Stromal cell of bone marrow (primary cell): ENCODE results near the gene NR6A1.
"Not testable (repeated sequence)": the region's sequence is repeated elsewhere in the genome, so short reads cannot be mapped to it uniquely, and the experiment has no call there.

Experiments
- DNase-seq: peaks from one replicate; pipeline ENCODE4 v3.0.0-alpha.2; 2012; ENCODE audit warnings: low read depth

Gene NR6A1

DNA sequence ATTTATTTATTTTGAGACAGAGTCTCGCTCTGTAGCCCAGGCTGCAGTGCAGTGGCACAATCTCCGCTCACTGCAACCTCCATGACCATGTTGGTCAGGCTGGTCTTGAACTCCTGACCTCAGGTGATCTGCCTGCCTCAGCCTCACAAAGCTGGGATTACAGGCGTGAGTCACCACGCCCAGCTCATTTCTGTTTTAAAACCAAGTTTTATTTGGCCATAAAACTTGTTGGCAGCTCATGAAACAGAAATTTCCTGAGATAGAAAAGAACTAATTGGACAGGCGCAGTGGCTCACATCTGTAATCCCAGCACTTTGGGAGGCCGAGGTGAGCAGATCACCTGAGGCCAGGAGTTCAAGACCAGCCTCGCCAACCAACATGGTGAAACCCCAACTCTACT, 155.3 kb downstream of the NR6A1 start:
- DNase-seq = not testable (repeated sequence)

GRCh38 chr9:124615100-124615742, 155.9 kb downstream of the NR6A1 start:
- no peak for DNase-seq

GRCh38 chr9:124613849-124614248, 157.3 kb downstream of the NR6A1 start:
- no peak for DNase-seq

DNA sequence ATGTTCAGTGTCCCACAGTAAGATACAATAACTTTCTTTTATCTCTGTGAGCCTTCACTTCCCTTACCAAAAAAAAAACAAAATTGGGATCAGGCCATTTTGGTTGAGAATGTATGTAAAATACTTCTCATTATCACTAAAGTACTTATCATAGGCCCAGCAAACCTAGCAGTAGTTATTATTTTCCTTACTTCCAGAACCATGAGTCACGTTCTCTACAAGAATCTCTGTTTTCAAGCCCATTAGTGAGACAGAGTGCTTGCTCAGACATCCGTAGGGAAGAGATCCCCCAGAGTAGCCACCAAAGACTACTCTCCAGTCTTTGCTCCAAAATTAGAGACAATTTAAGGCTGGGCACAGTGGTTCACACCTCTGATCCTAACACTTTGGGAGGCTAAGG, 160.0 kb downstream of the NR6A1 start:
- no peak for DNase-seq

GRCh38 chr9:124606027-124606426, 165.1 kb downstream of the NR6A1 start:
- DNase-seq = no peak

DNA sequence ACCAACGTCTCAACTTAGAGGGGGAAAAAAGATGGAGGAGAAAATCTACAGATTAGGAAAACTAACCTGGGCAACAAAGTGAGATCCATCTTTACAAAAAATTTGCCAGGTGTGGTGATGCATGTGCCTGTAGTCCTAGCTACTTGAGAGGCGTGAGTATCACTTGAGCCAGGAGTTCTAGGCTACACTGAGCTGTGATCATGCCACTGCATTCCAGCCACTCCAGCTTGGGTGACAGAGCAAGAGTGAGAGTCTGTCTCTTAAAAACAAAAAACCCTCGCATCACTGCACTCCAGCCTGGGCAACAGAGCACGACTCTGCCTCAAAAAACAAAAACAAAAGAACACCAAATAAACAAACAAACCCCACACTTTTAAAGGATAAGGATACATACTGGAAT, 165.9 kb downstream of the NR6A1 start:
- DNase-seq = no peak

DNA sequence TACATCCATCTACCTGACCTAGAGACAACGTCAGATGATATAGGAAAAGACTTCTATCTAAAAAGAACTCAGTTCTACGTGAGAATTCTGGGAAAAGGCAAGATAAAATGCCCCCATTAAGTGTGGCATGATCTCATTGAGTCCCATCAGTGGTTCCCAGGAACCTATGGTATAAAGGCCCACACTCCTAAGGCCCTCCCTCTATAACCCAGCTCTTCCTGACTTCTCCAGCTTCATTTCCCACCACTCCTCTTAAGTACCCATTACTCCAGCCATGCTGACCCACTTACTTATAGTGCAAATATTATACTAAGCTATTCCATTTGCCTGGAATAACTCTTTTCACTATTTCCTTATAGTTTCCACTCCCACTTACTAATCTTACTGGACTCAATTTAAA, 168.5 kb downstream of the NR6A1 start:
- no peak for DNase-seq

DNA sequence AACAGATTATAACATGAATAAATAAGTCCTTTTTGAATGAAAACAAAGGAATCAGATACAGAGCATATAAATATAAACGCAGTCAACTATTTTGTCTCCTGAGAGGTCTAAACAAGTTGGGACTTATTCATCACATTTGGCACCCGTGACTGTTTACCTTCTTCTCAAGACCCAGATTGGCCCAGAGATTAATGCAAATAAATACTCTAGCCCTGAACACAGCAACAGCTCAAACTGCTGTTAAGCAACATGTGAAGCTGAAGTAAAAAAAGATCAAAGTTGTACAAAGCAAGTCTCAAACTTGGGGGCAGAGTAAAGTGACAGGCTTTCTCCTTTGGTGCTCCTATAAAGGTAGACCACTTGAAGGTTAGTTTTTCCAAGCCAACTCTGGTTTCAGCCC, 168.9 kb downstream of the NR6A1 start:
- DNase-seq = no peak

DNA sequence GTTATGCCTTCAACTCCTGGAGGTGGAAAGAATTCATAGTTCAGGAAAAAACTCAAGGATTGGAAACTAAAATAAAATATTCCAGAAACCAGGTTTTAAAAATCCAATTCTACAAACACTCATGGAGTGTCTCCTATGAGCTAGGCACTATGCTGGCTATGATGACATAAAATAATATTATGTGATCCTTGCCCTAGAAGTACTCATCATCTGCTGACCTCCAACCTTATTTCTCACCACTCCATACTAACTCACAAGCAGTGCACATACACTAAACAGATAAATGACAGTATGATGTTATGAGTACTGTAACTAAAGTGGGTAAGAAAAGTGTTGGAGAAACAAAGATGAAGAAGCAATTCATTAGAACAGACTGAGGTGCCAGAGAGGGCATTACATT, 170.7 kb downstream of the NR6A1 start:
- DNase-seq = no peak

DNA sequence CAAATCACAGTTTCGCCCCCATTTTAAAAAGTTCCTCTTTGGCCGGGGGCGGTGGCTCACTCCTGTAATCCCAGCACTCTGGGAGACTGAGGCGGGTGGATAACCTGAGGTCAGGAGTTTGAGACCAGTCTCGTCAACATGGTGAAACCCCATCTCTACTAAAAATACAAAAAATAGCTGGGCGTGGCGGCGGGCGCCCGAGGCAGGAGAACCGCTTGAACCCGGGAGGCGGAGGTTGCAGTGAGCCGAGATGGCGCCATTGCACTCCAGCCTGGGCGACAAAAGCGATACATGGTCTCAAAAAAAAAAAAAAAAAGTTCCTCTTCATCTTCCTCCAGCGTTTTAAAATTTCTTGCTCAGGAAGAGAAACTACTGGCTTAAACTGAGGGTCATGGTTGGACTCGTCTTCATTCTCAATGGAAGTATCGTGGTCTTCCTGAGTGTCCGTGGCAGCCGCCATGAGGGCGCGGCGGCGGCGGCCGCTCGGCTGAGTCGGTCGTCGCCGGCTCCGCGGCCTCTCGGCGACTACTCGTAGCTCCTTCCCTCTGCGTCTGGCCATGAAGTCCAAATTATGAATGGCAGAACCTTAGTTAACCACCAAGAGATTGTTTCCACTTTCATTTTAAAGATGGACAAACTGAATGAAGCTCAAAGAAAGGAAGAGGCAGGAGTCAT, 171.9 kb downstream of the NR6A1 start:
- DNase-seq = no peak

GRCh38 chr9:124598048-124598447, 173.1 kb downstream of the NR6A1 start:
- DNase-seq = no peak

GRCh38 chr9:124596172-124596839, 174.8 kb downstream of the NR6A1 start:
- no peak for DNase-seq

DNA sequence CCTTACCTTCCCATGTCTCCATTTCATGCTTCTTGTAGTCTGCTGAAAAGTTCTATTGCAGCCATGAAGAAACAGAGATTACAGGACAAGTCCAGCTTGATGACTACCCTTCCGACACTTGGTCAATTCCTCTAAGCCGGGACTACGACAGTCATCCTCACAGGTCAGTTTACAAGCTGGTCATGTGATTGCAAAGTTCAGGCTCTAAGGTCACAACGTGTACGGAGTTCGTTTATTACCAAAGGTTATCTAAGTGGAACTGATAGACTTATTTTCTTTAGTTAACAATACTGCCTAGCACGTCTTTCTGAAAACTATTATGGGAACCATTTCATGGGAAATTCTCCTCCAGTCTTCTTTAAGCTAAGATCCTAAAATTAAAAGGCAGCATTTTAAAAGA, 175.4 kb downstream of the NR6A1 start:
- DNase-seq = no peak

DNA sequence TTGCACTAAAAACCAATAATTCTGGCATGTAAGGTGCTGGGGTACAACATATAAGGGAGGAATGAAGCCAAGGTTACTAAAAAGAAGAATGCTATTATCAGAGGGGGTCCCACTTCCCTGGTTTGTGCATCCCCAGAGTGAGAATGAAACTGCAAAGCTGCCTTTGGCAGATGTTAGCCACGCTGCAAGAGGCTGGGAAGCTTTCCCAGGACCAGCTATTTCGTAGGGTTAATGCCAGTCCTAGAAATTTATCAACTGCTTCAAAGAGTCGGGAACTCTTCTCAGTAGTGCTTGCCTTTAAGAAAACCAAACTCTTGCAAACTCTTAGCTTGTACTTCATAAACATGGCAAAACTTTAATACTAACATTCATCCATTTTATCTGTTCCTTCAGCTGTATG, 176.4 kb downstream of the NR6A1 start:
- DNase-seq = no peak

GRCh38 chr9:124594225-124594624, 176.9 kb downstream of the NR6A1 start:
- DNase-seq = peak; percentile 8

- DNase-seq = no peak
Measured at GRCh38 chr9:124593651-124594058, 177.5 kb downstream of the NR6A1 start.

DNA sequence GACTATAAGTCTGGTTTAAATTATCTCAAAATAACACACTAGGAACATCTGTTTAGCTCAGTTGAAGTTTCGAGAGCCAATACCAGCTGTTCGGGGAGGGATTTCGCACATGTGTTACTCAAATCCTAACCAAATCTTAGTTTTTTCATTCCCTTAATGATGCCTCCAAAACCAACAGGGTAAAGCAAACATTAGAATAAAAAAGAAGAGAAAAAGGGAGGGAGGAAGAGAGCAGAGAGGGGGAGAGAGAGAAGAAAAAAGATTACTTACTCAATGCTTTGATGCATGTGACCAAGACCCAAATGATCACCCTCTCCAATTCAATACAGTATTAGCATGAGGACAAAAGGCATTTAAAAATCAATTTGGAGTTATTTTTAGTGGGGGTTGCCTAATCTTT, 177.9 kb downstream of the NR6A1 start:
- no peak for DNase-seq

- DNase-seq = no peak
Measured at GRCh38 chr9:124590889-124591641, 180.0 kb downstream of the NR6A1 start.

GRCh38 chr9:124584631-124585030, 186.5 kb downstream of the NR6A1 start:
- DNase-seq = no peak

- DNase-seq = no peak
Measured at GRCh38 chr9:124583134-124583533, 188.0 kb downstream of the NR6A1 start.

- DNase-seq = no peak
Measured at GRCh38 chr9:124580186-124580585, 190.9 kb downstream of the NR6A1 start.

GRCh38 chr9:124576751-124577150, 194.4 kb downstream of the NR6A1 start:
- no peak for DNase-seq
